T-helper 9 cell (primary cell): Measurements from ENCODE around the gene ANKS6.
A peak's percentile ranks its signal among the peaks of the same experiment; 100 is the strongest.

Experiments used
- DNase-seq: peaks from one replicate; pipeline ENCODE4 v3.0.0-alpha.2; 2020
- total RNA-seq, 2 donors: gene quantifications; one replicate each; lab custom pipeline; 2026; lab: John Stamatoyannopoulos, UW

ANKS6 gene
- total RNA-seq, result 20.8 to 23.5 reads per million in 2 donors

GRCh38 chr9:98796364-98797101, at the start of gene ANKS6:
Gene ANKS6 (minus strand): TSS chr9:98796555. CDS start chr9:98796491, 64 bp downstream.
- DNase-seq, result peak; percentile 82

DNA sequence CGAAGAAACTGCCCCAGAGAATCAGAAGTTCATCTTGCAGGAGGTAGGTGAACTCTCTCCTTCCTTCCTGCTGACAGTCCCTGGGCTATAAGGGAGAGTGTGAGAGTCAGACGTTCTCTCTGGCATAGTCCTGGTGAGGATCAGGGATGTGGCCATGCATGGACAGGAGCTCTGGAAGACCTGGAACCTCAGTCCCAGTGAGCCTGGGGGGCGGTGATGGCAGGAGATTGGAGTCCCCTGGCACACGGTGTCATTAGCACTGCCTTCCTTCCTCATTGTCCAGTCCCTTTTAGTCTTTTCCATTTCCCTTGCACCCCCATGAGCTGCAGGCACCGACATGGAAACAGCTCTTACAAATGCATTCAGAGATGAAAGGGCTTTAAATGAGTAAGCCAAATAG, 49.7 kb upstream of the ANKS6 start:
- DNase-seq, result no peak

GRCh38 chr9:98842510-98842909, 46.2 kb upstream of the ANKS6 start:
- no peak for DNase-seq

GRCh38 chr9:98839724-98840123, 43.4 kb upstream of the ANKS6 start:
- no peak for DNase-seq

GRCh38 chr9:98838868-98839565, 42.7 kb upstream of the ANKS6 start:
- DNase-seq, result no peak

DNA sequence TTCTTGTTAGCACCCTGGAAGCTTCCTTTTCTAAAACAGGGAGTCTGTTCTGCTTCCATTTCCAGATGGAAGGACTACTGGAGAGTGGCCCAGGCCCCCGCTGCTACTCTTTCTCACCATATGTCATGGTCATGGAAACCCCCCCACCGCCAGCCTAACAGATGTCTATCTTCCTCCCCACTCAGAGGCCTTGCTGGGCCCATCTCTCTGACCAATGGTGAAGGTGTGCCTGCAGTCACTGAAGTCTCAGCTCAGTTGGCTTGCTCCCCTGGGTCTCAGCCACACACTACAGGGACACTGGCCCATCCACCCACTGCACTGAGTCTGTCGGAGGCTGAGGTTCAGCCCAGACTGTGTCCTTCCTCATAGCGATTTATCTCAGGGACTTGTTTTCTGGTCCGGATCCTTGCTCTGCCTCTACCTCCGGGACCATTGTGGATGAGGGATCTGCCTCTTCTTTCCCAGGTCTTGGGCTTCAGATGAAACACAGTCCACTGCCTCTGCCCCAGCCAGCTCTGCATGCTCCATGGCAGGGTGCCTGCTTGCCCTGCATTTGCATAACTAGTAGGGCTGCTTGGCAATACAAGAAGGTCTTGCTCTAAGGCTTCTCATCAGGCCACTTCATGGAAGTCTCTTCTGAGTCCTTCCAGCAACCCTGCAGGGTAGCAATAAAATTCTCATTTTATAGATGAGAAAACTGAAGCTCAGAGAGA, 42.0 kb upstream of the ANKS6 start:
- no peak for DNase-seq

GRCh38 chr9:98837516-98837915, 41.2 kb upstream of the ANKS6 start:
- DNase-seq, result no peak

DNA sequence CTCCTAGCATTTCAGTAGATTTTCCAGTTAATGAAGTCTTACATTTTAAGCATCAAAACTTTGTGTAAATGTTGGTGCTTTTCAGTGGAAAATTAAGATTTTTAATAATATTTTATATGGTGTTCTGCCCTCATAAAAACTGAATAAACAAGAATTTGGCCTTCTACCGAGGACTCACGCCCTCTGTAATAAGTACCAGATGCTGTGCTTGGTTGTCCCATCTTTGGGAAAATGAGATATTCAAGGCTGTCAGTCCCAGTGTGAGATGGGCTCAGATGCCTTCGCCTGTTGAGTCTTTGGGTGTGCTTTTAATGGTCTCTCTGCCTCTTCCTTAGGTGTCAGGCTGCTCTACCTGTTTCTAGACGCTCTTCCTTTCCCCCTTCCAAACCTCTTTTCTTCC, 39.9 kb upstream of the ANKS6 start:
- DNase-seq, result no peak

DNA sequence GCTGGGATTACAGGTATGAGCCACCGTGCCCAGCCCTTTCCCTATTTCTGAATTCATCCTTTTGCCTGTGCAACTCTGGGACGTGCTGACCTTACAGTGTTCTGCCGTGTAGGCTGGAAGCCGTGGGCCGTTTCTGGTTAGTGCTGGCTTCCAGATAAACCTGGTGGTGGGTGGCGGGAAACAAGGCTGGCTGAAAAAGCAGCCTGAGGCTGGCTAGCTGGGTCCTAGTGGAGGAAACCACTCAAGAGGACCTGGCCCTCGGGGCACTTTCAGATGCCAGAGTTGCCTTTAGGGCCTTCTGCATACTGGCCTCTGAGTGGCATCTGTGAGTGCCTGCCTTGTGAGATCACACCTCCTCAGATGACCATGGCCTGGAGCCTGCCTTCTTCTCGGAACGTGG, 38.0 kb upstream of the ANKS6 start:
- DNase-seq, result no peak

DNA sequence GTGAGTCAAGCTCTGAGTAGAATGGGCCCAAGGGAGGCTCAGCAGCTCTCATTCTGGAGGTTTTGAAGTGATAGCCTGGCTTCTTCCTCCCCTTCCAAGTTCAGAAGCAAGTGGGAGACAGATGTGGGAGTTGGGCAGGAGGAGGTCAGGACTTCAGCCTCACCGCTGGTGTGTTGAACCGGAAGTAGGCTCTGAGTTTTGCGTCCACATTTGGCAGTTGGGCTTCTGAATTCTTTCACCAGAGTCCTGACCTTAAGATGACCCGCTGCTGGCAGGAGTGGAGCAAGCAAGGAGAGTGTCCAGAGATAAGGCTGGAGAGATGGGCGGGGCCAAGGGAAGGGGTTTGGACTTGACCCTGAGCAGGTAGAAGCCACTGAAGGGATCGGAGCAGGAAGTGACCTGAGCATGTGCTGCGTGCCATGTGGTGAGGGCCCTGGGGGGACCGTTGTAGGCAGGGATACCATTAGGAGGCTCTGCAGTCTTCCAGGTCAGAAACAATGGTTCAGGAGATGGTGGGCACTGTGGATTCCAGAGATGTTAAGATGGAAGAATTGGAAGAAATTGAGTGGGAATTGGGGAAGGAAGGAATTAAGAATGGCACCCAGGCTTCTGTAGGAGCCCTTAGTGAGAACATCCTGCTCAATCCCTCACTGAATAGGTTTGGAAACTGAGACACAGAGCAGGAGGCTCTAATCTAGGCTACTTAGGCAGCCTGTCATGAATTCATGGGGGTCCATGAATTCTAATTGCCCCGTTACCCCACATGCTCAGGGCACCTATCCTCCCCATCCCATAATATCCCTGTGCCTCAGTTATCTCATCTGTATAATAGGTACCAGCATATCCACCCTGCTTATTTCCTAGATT, 37.0 kb upstream of the ANKS6 start:
- DNase-seq, result no peak

- DNase-seq, result no peak
Measured at GRCh38 chr9:98832768-98833089, 36.4 kb upstream of the ANKS6 start.

DNA sequence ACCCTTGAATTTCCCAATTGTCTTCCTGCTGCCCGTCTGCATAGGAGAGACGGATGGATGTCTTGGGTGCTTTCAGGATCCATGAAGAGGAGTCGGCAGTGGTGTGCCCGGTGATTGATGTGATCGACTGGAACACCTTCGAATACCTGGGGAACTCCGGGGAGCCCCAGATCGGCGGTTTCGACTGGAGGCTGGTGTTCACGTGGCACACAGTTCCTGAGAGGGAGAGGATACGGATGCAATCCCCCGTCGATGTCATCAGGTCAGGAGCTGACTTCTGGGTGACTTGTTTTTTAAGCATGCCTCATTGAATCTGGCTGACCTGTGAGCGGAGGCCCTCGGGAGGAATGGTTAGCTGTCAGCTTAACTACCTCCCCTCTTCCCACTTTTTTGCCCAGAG, 35.3 kb upstream of the ANKS6 start:
- no peak for DNase-seq

- no peak for DNase-seq
Measured at GRCh38 chr9:98830554-98830953, 34.2 kb upstream of the ANKS6 start.

DNA sequence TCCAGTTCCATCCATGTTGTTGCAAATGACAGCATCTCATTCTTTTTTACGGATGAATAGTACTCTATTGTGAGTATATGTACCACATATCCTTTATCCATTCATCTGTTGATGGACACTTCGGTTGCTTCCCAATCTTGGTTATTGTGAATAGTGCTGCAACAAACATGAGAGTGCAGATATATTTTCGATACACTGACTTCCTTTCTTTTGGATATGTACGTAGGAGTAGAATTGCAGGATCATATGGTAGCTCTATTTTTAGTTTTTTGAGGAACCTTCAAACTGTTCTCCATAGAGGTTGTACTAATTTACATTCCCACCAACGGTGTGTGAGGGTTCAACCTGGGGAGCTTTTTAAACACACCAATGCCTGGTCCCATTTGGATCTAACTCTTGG, 33.4 kb upstream of the ANKS6 start:
- no peak for DNase-seq

GRCh38 chr9:98826716-98827115, 30.4 kb upstream of the ANKS6 start:
- DNase-seq, result no peak

DNA sequence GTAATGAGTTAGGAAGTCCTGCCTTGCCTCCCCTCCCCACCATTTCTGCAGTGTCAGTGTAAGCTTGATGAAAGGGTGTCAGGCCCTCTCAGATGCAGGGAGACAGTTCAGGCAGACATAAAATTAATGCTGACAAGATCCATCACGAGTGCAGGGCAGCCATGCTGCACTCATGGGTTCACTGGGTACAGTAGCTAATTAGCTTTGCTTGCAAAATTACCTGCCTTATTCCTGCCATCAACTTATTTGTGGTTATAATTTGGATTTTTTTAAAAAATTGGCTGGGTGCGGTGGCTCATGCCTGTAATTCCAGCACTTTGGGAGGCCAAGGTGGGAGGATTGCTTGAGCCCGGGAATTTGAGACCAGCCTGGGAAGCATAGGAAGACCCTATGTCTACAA, 29.1 kb upstream of the ANKS6 start:
- no peak for DNase-seq

- DNase-seq, result no peak
Measured at GRCh38 chr9:98823666-98824334, 27.4 kb upstream of the ANKS6 start.

- DNase-seq, result no peak
Measured at GRCh38 chr9:98822661-98823060, 26.3 kb upstream of the ANKS6 start.

- DNase-seq, result no peak
Measured at GRCh38 chr9:98821831-98822230, 25.5 kb upstream of the ANKS6 start.

DNA sequence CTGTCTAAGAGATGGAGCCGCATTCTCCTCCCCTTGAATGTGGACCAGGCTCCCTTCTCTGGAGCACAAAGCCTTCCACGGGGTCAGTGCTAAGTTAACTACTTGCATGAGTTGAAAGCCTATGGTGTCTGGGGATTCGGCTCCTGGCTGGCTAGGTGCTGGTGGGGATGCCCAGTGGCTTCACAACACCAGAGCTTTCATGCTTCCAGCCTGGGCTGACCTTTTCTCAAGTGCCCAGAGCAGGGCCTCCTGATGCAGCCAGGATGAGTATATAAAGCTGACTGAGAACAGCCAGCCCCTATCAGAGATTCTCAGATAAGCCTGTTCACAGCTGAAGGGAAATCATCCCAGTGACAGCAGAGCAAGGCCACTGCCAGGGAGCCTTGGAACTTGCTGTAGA, 22.9 kb upstream of the ANKS6 start:
- no peak for DNase-seq

DNA sequence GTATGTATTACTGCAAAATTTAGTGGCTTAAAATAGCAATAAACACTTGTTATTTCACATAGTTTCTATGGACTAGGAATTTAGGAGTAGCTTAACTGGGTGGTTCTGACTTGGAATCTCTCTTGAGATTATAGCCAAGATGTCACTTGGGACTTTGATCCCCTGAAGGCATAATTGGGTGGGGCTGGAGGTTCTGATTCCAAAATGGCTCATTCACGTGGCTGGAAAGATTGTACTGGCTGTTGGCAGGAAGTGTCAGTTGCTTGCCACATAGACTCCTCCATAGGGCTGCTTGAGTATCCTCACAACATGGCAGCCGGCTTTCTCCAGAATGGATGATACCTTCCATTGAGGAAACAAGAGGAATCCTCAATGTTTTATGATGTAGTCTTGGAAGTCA, 22.4 kb upstream of the ANKS6 start:
- DNase-seq, result no peak

DNA sequence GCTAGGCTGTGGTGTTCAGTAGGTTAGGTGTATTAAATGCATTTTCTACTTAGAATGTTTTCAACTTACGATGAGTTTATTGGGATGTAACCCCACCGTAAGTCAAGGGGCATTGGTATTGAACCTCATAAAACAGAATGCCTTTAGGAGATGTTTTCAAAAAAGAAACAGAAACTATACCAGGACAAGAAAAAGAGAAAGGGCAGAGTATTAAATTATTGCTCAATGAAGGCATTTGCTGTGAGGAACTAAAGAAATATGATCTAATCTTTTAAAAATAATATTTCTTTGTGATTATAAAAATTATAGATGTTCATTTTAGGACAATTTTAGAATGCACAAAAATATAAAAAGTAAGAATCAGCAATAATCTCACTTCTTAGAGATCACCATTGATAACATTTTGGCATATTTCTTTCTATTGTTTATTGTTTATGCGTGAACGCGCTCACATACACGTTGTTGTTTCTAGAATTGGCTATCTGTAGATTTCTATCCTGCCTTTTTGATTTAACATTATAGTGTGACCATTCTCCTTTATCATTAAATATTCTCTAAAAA, 19.1 kb upstream of the ANKS6 start:
- no peak for DNase-seq
